Measurements from ENCODE around the gene NSG1. TPM values are rescaled to one million over a fixed set of nuclear protein-coding genes. Genes with fewer than 3 reads are reported as not detected.

Gene NSG1
- total and polyA plus RNA-seq, 4 donors, result 0.39 to 22.4 (median 1.6) TPM

DNA sequence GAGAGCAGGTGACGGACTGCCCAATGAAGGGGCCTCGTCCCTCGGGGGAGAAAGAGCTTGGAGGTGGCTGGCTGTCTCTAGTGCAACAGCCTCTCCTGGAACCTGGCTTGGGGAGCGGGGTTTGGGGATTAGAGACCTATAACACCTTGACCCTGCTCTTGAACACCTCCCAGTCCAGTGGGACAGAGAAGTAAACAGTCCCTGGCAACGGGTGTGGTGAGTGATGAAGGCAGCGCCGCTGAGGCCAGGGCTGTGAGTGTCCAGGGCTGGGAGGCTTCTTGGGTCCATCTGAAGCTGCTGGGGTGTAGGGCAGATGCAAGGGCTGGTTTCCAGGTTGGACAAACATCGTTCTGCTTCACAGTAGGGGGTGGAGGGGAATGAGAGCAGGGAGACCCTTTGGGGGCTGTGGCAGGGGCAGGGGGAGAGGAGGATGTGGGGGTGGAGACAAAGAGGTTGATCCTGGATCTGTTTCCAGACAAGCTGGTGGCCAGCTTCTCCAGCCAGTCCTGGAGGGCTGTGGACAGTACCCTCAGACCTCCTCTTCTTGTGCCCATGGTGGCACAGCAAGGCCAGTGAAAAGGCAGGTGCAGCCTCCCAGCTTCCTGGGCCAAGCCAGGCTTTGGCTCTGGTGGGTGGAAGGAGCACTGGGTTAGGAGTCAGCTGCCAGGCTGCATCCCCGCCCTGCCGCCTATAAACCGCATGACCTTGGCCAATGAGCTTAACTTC is 3.8 kb downstream of the NSG1 start:
- 73 to 83% methylated on average over 11 of the region's 11 CpGs for WGBS, 2 donors
- H3K4me3 ChIP-seq, result no peak overlapping the region
- H3K36me3 ChIP-seq (ENCODE audit: control insufficient read depth in 4 of 4, insufficient read depth in 4 of 4, low read length in 4 of 4), result no peaks in the 10 kb centered on the region
- DNase-seq (no peak), ATAC-seq (ENCODE audit: insufficient read depth, low FRiP score) (no peak)
- H3K27me3 ChIP-seq (ENCODE audit: control insufficient read depth in 3 of 3, insufficient read depth in 3 of 3, low read length in 2 of 3), result peaks cover 0 to 40% (median 2%) of the 10 kb centered on the region in 3 donors
- H3K4me1 ChIP-seq (ENCODE audit: control insufficient read depth in 5 of 5, insufficient read depth in 5 of 5, low read length in 5 of 5), result peaks cover 0 to 25% (median 0%) of the 10 kb centered on the region in 5 donors
- peaks cover 0 to 1% (median 0%) of the 10 kb centered on the region in 4 donors for H3K9me3 ChIP-seq (ENCODE audit: control insufficient read depth in 4 of 4, insufficient read depth in 3 of 4, low read length in 3 of 4)
- no peak overlapping the region for H3K9ac ChIP-seq (ENCODE audit: insufficient read depth in 1 of 2, low read length in 2 of 2)
- no peak overlapping the region for H3K27ac ChIP-seq (ENCODE audit: low read depth in 1 of 2, low read length in 1 of 2)
- TF ChIP-seq, protein P1, sequence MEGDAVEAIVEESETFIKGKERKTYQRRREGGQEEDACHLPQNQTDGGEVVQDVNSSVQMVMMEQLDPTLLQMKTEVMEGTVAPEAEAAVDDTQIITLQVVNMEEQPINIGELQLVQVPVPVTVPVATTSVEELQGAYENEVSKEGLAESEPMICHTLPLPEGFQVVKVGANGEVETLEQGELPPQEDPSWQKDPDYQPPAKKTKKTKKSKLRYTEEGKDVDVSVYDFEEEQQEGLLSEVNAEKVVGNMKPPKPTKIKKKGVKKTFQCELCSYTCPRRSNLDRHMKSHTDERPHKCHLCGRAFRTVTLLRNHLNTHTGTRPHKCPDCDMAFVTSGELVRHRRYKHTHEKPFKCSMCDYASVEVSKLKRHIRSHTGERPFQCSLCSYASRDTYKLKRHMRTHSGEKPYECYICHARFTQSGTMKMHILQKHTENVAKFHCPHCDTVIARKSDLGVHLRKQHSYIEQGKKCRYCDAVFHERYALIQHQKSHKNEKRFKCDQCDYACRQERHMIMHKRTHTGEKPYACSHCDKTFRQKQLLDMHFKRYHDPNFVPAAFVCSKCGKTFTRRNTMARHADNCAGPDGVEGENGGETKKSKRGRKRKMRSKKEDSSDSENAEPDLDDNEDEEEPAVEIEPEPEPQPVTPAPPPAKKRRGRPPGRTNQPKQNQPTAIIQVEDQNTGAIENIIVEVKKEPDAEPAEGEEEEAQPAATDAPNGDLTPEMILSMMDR (IDR thresholded peaks at IDR 0.05; ENCODE audit: control extremely low read depth, extremely low read depth), result no peak

DNA sequence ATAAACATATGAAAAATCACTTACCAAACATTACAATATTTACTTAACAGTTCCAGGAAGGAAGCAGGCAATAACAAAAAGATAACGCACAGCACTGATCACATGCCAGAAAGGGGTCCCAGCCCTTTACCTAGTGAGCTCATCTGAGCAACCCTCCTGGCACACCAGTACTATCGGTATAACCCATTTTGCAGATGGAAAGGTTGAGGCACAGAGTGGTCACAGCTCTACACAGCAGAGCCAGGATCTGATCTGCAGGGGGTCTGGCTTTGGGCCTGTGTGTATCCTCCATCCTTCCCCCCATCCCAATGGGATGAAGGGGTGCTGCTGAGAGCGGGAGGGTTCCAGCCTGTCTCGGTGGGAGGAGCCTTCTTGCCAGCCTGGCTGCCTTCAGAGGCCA is 5.0 kb downstream of the NSG1 start:
- Histone ChIP-seq H3K9ac (ENCODE audit: insufficient read depth in 1 of 2, low read length in 2 of 2) (no peak overlapping the region), H3K27ac (ENCODE audit: low read depth in 1 of 2, low read length in 1 of 2) (no peak overlapping the region), H3K27me3 (ENCODE audit: control insufficient read depth in 3 of 3, insufficient read depth in 3 of 3, low read length in 2 of 3) (peaks cover 0 to 30% (median 0%) of the 10 kb centered on the region in 3 donors), H3K9me3 (ENCODE audit: control insufficient read depth in 4 of 4, insufficient read depth in 3 of 4, low read length in 3 of 4) (peaks cover 0 to 1% (median 0%) of the 10 kb centered on the region in 4 donors), H3K36me3 (ENCODE audit: control insufficient read depth in 4 of 4, insufficient read depth in 4 of 4, low read length in 4 of 4) (no peaks in the 10 kb centered on the region), H3K4me3 (no peak overlapping the region), H3K4me1 (ENCODE audit: control insufficient read depth in 5 of 5, insufficient read depth in 5 of 5, low read length in 5 of 5) (peaks cover 0 to 30% (median 0%) of the 10 kb centered on the region in 5 donors)
- TF ChIP-seq, protein P1 (IDR thresholded peaks at IDR 0.05; ENCODE audit: control extremely low read depth, extremely low read depth), result no peak
- ATAC-seq (ENCODE audit: insufficient read depth, low FRiP score), result no peak
- 72% methylated on average over 4 of the region's 4 CpGs for WGBS, 2 donors
- DNase-seq, result no peak

DNA sequence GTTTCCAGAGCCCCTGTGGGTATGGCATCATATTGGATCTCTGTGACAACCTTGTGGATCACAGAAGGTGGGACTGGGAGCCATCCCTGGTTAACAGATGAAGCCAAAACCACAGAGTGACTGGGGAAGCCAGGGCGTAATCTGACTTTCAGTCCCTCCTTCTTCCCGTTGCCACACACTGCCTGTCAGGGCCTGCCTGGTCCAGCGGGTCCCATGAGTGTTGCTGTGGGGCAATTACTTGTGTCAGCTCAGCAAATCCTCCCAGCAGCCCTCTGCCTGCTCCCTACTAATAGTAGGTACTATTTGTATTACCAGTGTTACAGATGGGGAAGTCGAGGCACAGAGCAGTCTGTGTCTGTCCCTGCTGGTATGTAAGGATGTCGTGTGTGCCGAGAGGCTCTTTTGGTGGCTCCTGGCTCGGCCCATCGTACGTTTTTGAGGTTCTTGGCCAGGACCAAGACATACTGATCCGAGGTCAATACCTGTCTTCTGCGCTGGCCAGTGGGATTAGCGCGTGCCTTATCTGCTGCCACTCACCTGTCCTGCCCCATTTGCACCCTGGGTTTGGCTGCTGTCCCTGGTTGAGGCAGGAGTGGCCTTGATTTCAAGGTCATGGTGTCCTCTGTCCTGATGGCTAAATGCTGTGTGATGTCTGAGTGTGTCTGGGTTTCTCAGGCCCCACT is 5.7 kb downstream of the NSG1 start:
- ATAC-seq (ENCODE audit: insufficient read depth, low FRiP score) (no peak), DNase-seq (no peak)
- Histone ChIP-seq H3K36me3 (ENCODE audit: control insufficient read depth in 4 of 4, insufficient read depth in 4 of 4, low read length in 4 of 4) (no peaks in the 10 kb centered on the region), H3K4me3 (no peak overlapping the region), H3K4me1 (ENCODE audit: control insufficient read depth in 5 of 5, insufficient read depth in 5 of 5, low read length in 5 of 5) (peaks cover 0 to 31% (median 0%) of the 10 kb centered on the region in 5 donors), H3K9me3 (ENCODE audit: control insufficient read depth in 4 of 4, insufficient read depth in 3 of 4, low read length in 3 of 4) (peaks cover 0 to 1% (median 0%) of the 10 kb centered on the region in 4 donors), H3K9ac (ENCODE audit: insufficient read depth in 1 of 2, low read length in 2 of 2) (no peak overlapping the region), H3K27me3 (ENCODE audit: control insufficient read depth in 3 of 3, insufficient read depth in 3 of 3, low read length in 2 of 3) (peaks cover 0 to 23% (median 0%) of the 10 kb centered on the region in 3 donors), H3K27ac (ENCODE audit: low read depth in 1 of 2, low read length in 1 of 2) (no peak overlapping the region)
- TF ChIP-seq, protein P1 (IDR thresholded peaks at IDR 0.05; ENCODE audit: control extremely low read depth, extremely low read depth), result no peak
- 78 to 88% methylated on average over 13 of the region's 13 CpGs for WGBS, 2 donors

All from lung (tissue), 12 donors.